T-cell (primary cell): ENCODE measurements around the gene PHC2. TPM values are rescaled to one million over a fixed set of nuclear protein-coding genes. Genes with fewer than 3 reads are reported as not detected.

ENCODE experiments used
- ATAC-seq, 4 experiments: fragments of 200-7000 bp in 3 of 4; fragments of 150-1000 bp in 1 of 4; cut with Tn5 transposase; replicated peaks in 1 of 4; 1 replicate in 3 of 4; 2 replicates in 1 of 4; pipeline ENCODE4 v1.10.0; 2021; ENCODE audit warnings: moderate library complexity in 3 of 4, mild to moderate bottlenecking in 2 of 4, moderate number of reproducible peaks in 1 of 4
- CTCF ChIA-PET, 2 donors: fragments of 300-600 bp; sonication (Branson Sonifier 250); formaldehyde crosslinking; loops; one replicate each; lab custom pipeline; 2022; ENCODE audit warnings: antibody characterized with exemption in 2 of 2; lab: Charles Lee
- POLR2A ChIA-PET, 2 donors: fragments of 300-600 bp; sonication (Branson Sonifier 250); formaldehyde crosslinking; loops; one replicate each; lab custom pipeline; 2022; ENCODE audit warnings: antibody characterized with exemption in 2 of 2; lab: Charles Lee
- DNase-seq, 35 experiments: peaks; one replicate each; pipeline versions ENCODE4 v3.0.0 to v3.0.0-alpha.2; 2013 to 2023
- H3K27ac ChIP-seq: one replicate; pipeline ENCODE4 v1.5.1; 2013; ENCODE audit warnings: low read length
- H3K27me3 ChIP-seq, 2 experiments: replicated peaks in 1 of 2; 1 replicate in 1 of 2; 2 replicates in 1 of 2; pipeline versions ENCODE4 v1.6.1 to v1.7.0; 2013; ENCODE audit warnings: low read length in 1 of 2, mixed read lengths in 1 of 2; ENCODE audit not compliant: control insufficient read depth in 2 of 2, insufficient read depth in 2 of 2; ENCODE audit errors: extremely low read depth in 1 of 2
- H3K36me3 ChIP-seq, 2 donors: 1 replicate in 1 of 2; 2 replicates in 1 of 2; pipeline versions ENCODE4 v1.6.1 to v1.7.0; 2013; ENCODE audit warnings: low read length in 1 of 2; ENCODE audit not compliant: control insufficient read depth in 2 of 2, insufficient read depth in 1 of 2; ENCODE audit errors: extremely low read depth in 1 of 2
- H3K4me1 ChIP-seq, 2 experiments: 1 replicate in 1 of 2; 2 replicates in 1 of 2; pipeline versions ENCODE4 v1.6.1 to v1.7.0; 2013; ENCODE audit warnings: low read length in 2 of 2, mixed read lengths in 1 of 2; ENCODE audit not compliant: insufficient read depth in 2 of 2, control insufficient read depth in 1 of 2; ENCODE audit errors: extremely low read depth in 1 of 2
- H3K4me3 ChIP-seq, 2 donors: 1 replicate in 1 of 2; 2 replicates in 1 of 2; pipeline versions ENCODE4 v1.5.1 to v1.7.0; 2013; ENCODE audit warnings: mild to moderate bottlenecking in 2 of 2, low read length in 1 of 2, moderate library complexity in 1 of 2; ENCODE audit not compliant: control insufficient read depth in 1 of 2; ENCODE audit errors: extremely low read depth in 1 of 2
- H3K9me3 ChIP-seq: 2 replicates; pipeline ENCODE4 v1.7.0; 2013
- H3K27ac Mint-ChIP-seq, 2 donors: one replicate each; pipeline ENCODE4 v1.8.0; 2020 to 2021; ENCODE audit warnings: mild to moderate bottlenecking in 2 of 2, mixed read lengths in 2 of 2
- H3K27me3 Mint-ChIP-seq, 2 donors: one replicate each; pipeline ENCODE4 v1.8.0; 2021 to 2022; ENCODE audit warnings: mixed read lengths in 2 of 2
- H3K36me3 Mint-ChIP-seq: one replicate; pipeline ENCODE4 v1.8.0; 2021; ENCODE audit warnings: mixed read lengths
- H3K4me1 Mint-ChIP-seq, 3 donors: one replicate each; pipeline ENCODE4 v1.8.0; 2020 to 2022; ENCODE audit warnings: mixed read lengths in 3 of 3, mild to moderate bottlenecking in 1 of 3
- H3K4me3 Mint-ChIP-seq, 3 donors: one replicate each; pipeline ENCODE4 v1.8.0; 2020 to 2022; ENCODE audit warnings: mild to moderate bottlenecking in 3 of 3, mixed read lengths in 3 of 3, moderate library complexity in 3 of 3
- H3K9me3 Mint-ChIP-seq, 3 donors: one replicate each; pipeline ENCODE4 v1.8.0; 2020 to 2022; ENCODE audit warnings: mixed read lengths in 3 of 3
- WGBS: methylation state at CpG from one replicate; pipeline ENCODE4 v1.1.5; 2013; ENCODE audit warnings: missing lambda C conversion rate; ENCODE audit not compliant: insufficient coverage; 5-methylcytosine and 5-hydroxymethylcytosine counted together
- total RNA-seq, 35 experiments: library from RNA in 6 of 35; stranded (reverse) in 6 of 35; fragments of 120-200 nt in 1 of 35; gene quantifications; one replicate each; pipeline versions ENCODE4 v1.2.1 to v1.2.4 and lab custom pipeline; 2013 to 2026

PHC2 gene
- total RNA-seq, 5 donors from 2014 or later (not counting 1 experiment from before 2014, with no cell fraction given): 29.7 to 39.3 (median 37.9) TPM

GRCh38 chr1:33302325-33302724 lies 128.6 kb downstream of the PHC2 start:
- ChIA-PET CTCF (interaction anchor here in 1 of 2 donors (0.5 kb wide), 1 partner anchor 154 kb away, joined by 6 read pairs; no protein-coding TSS in a partner anchor), POLR2A (no interaction called here)
- Histone ChIP-seq H3K27me3 (peaks cover 0 to 7% of the 10 kb centered on the region in 2 experiments), H3K9me3 (no peaks in the 10 kb centered on the region), H3K4me1 (peaks cover 9 to 27% of the 10 kb centered on the region in 2 experiments), H3K36me3 (peaks cover 0 to 13% of the 10 kb centered on the region in 2 donors), H3K4me3 (no peak overlapping the region), H3K27ac (peak overlapping the region; percentile 39)
- WGBS: 100% methylated on average over 1 of the region's 1 CpG
- DNase-seq: peak in 5 of 35 experiments; percentile 8 to 39 (median 17)
- H3K4me3 Mint-ChIP-seq: peak overlapping the region in 1 of 3 donors; percentile 27
- H3K9me3 Mint-ChIP-seq: no peaks in the 10 kb centered on the region
- peaks cover 17 to 37% (median 25%) of the 10 kb centered on the region in 3 donors for H3K4me1 Mint-ChIP-seq
- H3K36me3 Mint-ChIP-seq: peaks cover 7% of the 10 kb centered on the region
- ATAC-seq: peak; percentile 45 to 65 (median 49)
- peaks cover 8 to 11% of the 10 kb centered on the region in 2 donors for H3K27me3 Mint-ChIP-seq
- peak overlapping the region; percentile 76 to 78 for H3K27ac Mint-ChIP-seq

GRCh38 chr1:33301273-33301984 lies 129.5 kb downstream of the PHC2 start:
- POLR2A ChIA-PET: no interaction called here
- no peak overlapping the region for H3K4me3 Mint-ChIP-seq

DNA sequence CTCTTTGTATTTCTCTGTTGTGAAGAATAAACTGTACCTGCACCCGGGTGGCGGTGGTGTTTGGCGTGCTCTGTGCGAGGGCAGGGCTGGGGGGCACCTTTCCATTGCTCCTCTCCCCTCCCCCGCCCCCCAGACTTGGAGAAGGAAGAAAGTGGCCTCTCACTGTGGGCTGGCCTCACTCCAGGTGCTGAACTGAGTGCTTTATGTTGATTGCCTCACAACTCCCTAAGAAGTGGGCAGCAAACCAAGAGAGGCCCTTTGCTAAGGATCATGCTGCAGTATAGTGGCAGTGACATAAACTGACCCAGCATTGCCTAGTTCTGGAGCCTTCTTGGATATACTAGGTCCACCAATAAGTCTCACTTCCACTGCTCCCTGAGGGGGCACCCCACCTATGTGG lies 130.2 kb downstream of the PHC2 start:
- Mint-ChIP-seq H3K36me3 (peaks cover 17% of the 10 kb centered on the region), H3K27ac (no peak overlapping the region), H3K4me1 (peaks cover 17 to 37% (median 23%) of the 10 kb centered on the region in 3 donors), H3K4me3 (no peak overlapping the region), H3K9me3 (no peaks in the 10 kb centered on the region), H3K27me3 (peaks cover 2 to 3% of the 10 kb centered on the region in 2 donors)
- no peak overlapping the region for H3K4me3 ChIP-seq
- CTCF ChIA-PET: interaction anchor here in 1 of 2 donors (0.6 kb wide), 1 partner anchor 66 kb away, joined by 4 read pairs; no protein-coding TSS in a partner anchor
- peaks cover 9 to 21% of the 10 kb centered on the region in 2 experiments for H3K4me1 ChIP-seq
- no peaks in the 10 kb centered on the region for H3K27me3 ChIP-seq
- no peak overlapping the region for H3K27ac ChIP-seq
- DNase-seq (no peak), ATAC-seq (no peak)
- H3K36me3 ChIP-seq: peaks cover 5 to 25% of the 10 kb centered on the region in 2 donors
- POLR2A ChIA-PET: no interaction called here
- H3K9me3 ChIP-seq: no peaks in the 10 kb centered on the region
- WGBS: 94% methylated on average over 3 of the region's 5 CpGs

More at GRCh38 chr1:33301273-33301984, 129.5 kb downstream of the PHC2 start:
- H3K4me1 ChIP-seq: peaks cover 9 to 21% of the 10 kb centered on the region in 2 experiments
- Mint-ChIP-seq H3K4me1 (peaks cover 17 to 37% (median 25%) of the 10 kb centered on the region in 3 donors), H3K27me3 (peaks cover 8 to 11% of the 10 kb centered on the region in 2 donors), H3K9me3 (no peaks in the 10 kb centered on the region), H3K27ac (peak overlapping the region; percentile 11 to 78), H3K36me3 (peaks cover 15% of the 10 kb centered on the region)
- DNase-seq (no peak), ATAC-seq (no peak)
- no peaks in the 10 kb centered on the region for H3K9me3 ChIP-seq
- CTCF ChIA-PET: no interaction called here
- H3K27ac ChIP-seq: no peak overlapping the region
- peaks cover 0 to 20% of the 10 kb centered on the region in 2 donors for H3K36me3 ChIP-seq
- H3K27me3 ChIP-seq: peaks cover 0 to 4% of the 10 kb centered on the region in 2 experiments
- no peak overlapping the region for H3K4me3 ChIP-seq
- 100% methylated on average over 3 of the region's 4 CpGs for WGBS

GRCh38 chr1:33299461-33300155 lies 131.3 kb downstream of the PHC2 start:
- H3K9me3 Mint-ChIP-seq: no peaks in the 10 kb centered on the region
- WGBS: 97% methylated on average over 5 of the region's 15 CpGs
- no peak overlapping the region for H3K27ac ChIP-seq
- DNase-seq (no peak), ATAC-seq (no peak)
- H3K4me3 Mint-ChIP-seq: no peak overlapping the region
- H3K4me1 ChIP-seq: peaks cover 9 to 29% of the 10 kb centered on the region in 2 experiments
- CTCF ChIA-PET: no interaction called here
- no peak overlapping the region for H3K27ac Mint-ChIP-seq
- POLR2A ChIA-PET: no interaction called here
- H3K27me3 Mint-ChIP-seq: no peaks in the 10 kb centered on the region
- H3K27me3 ChIP-seq: no peaks in the 10 kb centered on the region
- H3K4me1 Mint-ChIP-seq: peaks cover 17 to 42% (median 28%) of the 10 kb centered on the region in 3 donors
- peaks cover 22% of the 10 kb centered on the region for H3K36me3 Mint-ChIP-seq
- no peaks in the 10 kb centered on the region for H3K9me3 ChIP-seq
- no peak overlapping the region for H3K4me3 ChIP-seq
- H3K36me3 ChIP-seq: peaks cover 5 to 26% of the 10 kb centered on the region in 2 donors

DNA sequence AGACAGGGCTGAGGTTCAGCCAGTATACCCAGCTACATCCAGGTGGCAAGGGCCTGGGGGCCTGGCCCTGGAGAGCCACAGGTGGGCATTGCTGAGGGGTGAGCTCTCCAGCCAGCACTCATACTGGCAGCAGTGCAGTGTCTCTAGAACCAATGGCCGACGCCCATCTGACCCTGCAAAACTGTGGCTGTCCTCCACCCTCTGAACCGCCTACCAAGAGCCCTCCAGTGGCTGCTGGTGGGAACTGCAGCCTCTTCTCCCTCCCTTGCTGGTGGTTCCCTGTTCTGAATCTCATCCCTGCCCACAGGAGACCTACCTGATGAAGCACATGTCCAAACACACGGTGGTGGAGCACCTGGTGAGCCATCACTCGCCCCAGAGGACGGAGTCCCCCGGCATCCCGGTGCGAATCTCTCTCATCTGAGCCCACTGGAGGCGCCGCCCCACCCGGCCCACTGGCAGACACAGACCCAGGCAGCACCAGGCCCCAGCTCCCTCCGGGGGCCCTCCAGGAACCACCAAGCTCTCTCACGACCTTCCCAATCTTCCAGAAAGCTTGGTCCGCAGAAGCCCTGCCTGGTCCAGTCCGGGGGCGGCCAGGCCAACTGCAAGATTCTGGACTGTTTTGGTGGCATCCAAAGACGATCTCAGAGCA lies 132.1 kb downstream of the PHC2 start:
- DNase-seq: peak in 31 of 35 experiments; percentile 7 to 65 (median 35)
- 74% methylated on average over 16 of the region's 18 CpGs for WGBS
- Mint-ChIP-seq H3K4me1 (peaks cover 17 to 41% (median 28%) of the 10 kb centered on the region in 3 donors), H3K4me3 (no peak overlapping the region), H3K36me3 (peaks cover 30% of the 10 kb centered on the region), H3K9me3 (no peaks in the 10 kb centered on the region), H3K27me3 (no peaks in the 10 kb centered on the region), H3K27ac (no peak overlapping the region)
- no peak overlapping the region for H3K27ac ChIP-seq
- no peaks in the 10 kb centered on the region for H3K27me3 ChIP-seq
- peaks cover 6 to 34% of the 10 kb centered on the region in 2 donors for H3K36me3 ChIP-seq
- peak in 3 of 4 experiments; percentile 36 to 54 (median 37) for ATAC-seq
- ChIA-PET POLR2A (no interaction called here), CTCF (interaction anchor here (0.5 to 0.7 kb wide), 2 partner anchors 127 to 773 kb away, joined by 3 read pairs; no protein-coding TSS in a partner anchor)
- H3K4me1 ChIP-seq: peaks cover 9 to 29% of the 10 kb centered on the region in 2 experiments
- H3K9me3 ChIP-seq: no peaks in the 10 kb centered on the region
- H3K4me3 ChIP-seq: no peak overlapping the region
